HG03045 (cell line): ENCODE data around the gene LRRC43.

ENCODE experiments used
- ATAC-seq: cut with Tn5 transposase; IDR thresholded peaks from one replicate; pipeline ENCODE4 v1.9.1; 2021; ENCODE audit warnings: mild to moderate bottlenecking, moderate library complexity; ENCODE audit not compliant: unreplicated experiment

Gene LRRC43

DNA sequence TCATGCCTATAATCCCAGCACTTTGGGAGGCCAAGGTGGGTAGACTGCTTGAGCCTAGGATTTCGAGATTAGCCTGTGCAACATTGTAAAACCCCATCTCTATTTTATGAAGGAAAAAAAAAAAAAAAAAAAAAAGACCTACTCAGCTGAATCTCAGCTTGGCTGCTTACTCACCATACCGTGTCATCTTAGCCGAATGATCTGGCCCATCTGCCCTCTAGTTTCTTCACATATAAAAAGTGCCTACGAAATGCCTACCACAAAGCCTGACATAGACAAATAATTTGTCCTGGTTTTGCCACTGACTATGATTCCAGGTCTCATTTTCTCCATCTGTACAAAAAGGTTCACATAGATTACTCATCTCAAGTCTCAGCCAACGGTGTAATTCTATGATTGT, 32.8 kb downstream of the LRRC43 start:
- ATAC-seq: no peak

DNA sequence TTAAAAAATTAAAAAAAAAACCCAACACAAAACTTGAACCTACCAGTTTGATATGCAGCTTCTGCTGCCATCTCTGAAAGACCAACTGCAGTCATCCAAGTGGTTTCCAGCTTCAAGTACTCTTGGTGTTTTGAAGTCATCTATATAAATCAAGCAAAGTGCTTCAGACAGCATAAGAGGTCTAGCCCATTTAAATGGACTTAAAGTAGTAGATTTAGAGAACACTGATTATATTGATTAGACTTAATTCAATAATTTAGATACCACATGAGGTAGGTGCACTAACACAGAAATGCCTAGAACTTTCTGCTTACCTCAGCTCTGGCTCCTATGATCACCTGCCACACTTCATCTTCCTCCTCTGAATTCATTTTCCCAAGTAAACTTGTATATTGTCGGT, 33.5 kb downstream of the LRRC43 start:
- no peak for ATAC-seq

DNA sequence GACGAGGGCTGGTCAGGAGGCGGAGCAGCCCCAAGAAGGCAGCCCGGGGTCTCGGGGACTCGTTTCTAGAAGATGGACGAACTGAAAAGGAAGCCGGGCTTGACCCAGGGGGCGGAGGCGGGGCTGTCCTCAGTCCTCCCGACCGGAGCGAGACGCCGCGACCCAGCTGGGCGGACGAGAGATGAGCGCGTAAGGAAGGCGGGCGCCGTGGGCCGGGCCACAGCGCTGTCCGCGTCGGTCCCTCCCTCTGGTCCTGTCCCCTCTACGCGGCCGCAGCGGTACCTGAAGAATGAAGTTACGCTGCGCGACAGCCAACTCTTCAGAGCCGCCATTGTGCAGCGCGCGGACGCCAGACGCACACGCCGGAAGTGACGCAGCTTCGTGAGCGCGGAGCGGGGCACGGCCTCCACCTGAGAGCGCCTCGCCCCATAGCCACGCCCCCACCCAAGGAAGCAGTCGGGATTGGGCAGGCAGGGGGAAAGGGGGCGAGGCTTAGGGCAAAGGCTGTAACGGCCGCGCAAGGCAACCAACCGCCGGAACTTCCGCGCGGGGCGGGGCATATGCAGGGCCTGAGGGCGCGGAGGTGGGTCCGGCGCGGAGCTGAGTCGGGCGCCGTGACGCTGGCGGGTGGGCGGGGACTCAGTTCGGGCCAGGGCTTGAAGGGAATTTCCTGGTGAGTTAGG, 42.9 kb downstream of the LRRC43 start, which contains the start of gene DIABLO:
Gene DIABLO, minus strand, starts transcription at position 370 of the 683 bp plus-strand sequence. Its CDS starts 38 bp downstream, at position 332.
- peak; percentile 89 for ATAC-seq

DNA sequence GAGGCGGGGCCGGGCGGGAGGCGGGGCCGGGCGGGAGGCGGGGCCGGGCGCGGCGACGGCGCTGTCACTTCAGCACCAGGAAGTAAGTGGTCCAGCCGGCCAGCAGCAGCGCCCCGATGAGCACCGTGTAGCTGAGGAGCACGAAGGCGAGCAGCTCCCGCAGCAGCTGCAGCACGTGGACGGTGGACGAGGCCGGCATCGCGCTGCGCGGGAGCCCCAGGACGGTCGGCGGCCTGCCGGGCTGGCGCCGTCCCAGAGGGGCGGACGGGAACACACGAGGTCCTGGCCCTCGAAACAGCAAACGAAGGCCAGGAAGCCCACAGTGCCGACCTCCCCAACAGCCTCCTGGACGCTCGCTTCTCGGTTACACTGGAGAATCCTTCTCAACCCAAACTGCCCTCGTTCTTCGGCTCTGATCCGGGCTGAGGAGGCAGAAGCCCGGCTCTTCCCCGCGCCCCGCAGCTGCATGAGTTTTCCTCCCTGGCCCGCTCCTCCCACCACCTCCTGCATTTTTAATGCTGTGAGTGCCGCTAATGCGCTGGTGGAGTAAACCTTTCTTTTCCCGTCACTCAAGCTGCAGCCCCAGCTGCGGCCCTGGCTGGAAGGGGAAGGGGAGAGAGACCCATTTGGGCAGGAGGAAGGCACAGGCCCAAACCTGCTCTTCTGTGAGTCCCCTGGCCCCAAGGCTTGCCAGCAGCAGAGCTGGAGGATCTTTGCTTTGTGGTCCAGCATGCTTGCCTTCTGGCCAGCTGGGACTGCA, 43.6 kb downstream of the LRRC43 start:
- ATAC-seq: peak; percentile 46

DNA sequence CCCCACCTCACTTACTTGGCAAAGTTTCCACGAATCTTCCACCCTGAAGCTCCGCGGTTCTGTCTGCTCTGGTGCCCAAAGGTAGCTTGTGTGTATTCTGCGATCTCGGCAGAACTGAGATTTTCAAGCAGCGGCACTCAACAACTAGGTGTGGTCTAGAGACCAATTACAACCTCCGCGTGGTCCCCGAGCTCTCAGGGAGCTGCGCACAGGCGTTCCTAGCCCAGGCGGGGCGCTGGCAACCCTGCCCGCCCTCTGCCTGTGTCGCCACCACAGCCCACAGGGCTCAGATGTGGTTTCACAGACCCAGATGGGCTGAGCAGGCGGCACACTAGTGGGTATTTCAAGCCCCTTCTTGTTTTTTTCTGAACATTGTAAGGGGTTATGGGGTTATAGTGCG, 44.4 kb downstream of the LRRC43 start:
- ATAC-seq: no peak

DNA sequence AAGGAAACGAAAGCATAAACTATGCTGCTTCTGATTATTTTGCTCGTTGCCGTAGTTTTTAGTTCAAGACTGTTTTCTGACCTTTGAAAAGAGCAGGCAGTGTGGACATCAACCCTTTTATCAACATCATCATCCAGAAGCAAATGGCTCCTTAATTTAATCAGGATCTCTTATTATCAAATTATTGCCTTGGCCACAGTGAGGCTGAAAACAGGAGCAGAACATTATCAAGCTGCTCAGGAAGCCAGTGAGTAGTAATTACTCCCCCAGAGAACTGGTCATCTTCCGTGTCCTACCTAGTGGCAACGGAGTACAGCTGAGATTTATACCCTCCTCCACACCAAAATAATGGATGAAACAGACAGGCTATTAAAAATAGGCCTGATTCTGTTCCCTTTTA, 45.2 kb downstream of the LRRC43 start:
- ATAC-seq: no peak

- ATAC-seq: no peak
Observed at GRCh38 chr12:122230798-122231197, 47.9 kb downstream of the LRRC43 start.

DNA sequence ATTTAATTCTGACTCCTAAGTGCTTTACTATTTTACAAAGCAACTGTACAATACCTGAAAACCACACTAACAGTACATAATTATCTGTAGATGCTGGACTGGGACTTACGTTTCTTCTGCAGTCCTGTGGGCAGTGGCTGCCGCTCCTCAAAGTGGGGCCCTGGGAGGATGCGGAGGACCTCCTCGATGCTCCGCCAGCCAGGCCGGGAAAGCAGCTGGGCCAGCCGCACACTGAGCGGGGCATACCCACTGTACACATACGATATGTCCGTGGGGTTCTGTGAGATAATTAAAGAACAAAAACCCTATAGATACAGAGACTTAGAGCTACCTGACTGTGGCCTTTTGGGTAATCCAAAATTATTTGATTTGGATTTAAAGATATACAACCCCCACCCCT, 49.8 kb downstream of the LRRC43 start:
- no peak for ATAC-seq

GRCh38 chr12:122235741-122236140, 52.8 kb downstream of the LRRC43 start:
- ATAC-seq: no peak

DNA sequence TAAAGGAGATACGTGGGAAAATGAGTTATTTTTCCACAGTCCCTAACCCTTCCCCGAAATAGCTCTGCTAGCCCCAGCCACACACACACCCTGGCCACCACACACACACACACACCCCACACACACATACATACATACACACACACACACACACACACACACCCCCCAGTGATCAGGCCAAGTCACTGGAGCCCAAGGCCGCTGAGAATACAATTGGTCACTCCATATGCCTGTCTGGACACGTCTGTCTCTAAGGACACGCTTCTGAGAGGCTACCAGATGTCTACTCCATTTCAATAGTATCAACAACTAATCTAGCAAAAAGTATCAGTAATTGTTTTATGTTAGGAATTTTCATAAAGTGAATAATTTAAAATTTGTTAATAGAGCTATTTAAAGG, 55.9 kb downstream of the LRRC43 start:
- ATAC-seq: no peak

GRCh38 chr12:122243965-122244364, 61.0 kb downstream of the LRRC43 start:
- no peak for ATAC-seq

- ATAC-seq: no peak
Observed at GRCh38 chr12:122244565-122245371, 61.8 kb downstream of the LRRC43 start.

GRCh38 chr12:122245553-122245952, 62.6 kb downstream of the LRRC43 start:
- no peak for ATAC-seq

GRCh38 chr12:122250047-122250446, 67.1 kb downstream of the LRRC43 start:
- no peak for ATAC-seq

GRCh38 chr12:122250536-122250935, 67.6 kb downstream of the LRRC43 start:
- ATAC-seq: no peak
